Endothelial cell of umbilical vein (primary cell): ENCODE data around the gene BTF3L4. TPM values are rescaled to one million over a fixed set of nuclear protein-coding genes. Genes with fewer than 3 reads are reported as not detected.

Source experiments
- BruUV-seq: library from RNA; stranded (reverse); fragments of 400-500 nt; replicated peaks from 2 replicates; lab custom pipeline; 2021; lab: Mats Ljungman, UMichigan
- CTCF ChIA-PET: fragments of 300-600, 350-600 bp; sonication (Branson Sonifier 250); formaldehyde crosslinking; loops from one replicate; lab custom pipeline; 2021; ENCODE audit warnings: antibody characterized with exemption, inconsistent platforms; lab: Charles Lee
- POLR2A ChIA-PET: fragments of 300-600, 350-600 bp; sonication (Branson Sonifier 250); formaldehyde crosslinking; loops from one replicate; lab custom pipeline; 2021; ENCODE audit warnings: antibody characterized with exemption, inconsistent platforms; lab: Charles Lee
- DNase-seq: peaks from one replicate; pipeline ENCODE4 v3.0.0-alpha.2; 2011; ENCODE audit warnings: low read depth, low spot score
- FAIRE-seq: peaks from 2 replicates; lab custom pipeline; 2011; peaks lifted over from hg19 to GRCh38; lab: Jason Lieb, UNC
- H2AFZ ChIP-seq: 2 replicates; pipeline ENCODE4 v1.6.0; 2012; ENCODE audit warnings: low read depth, low read length, control low read depth, inconsistent platforms
- H3K27ac ChIP-seq: 2 replicates; pipeline ENCODE4 v1.5.1; 2011; ENCODE audit warnings: low read depth, mild to moderate bottlenecking, control low read depth, low read length, moderate library complexity; ENCODE audit not compliant: insufficient read depth
- H3K27me3 ChIP-seq, 2 experiments: 2 replicates each; pipeline versions ENCODE4 v1.6.0 to v1.6.1; 2011; ENCODE audit warnings: low read length in 2 of 2, mixed read lengths in 1 of 2; ENCODE audit not compliant: control insufficient read depth in 2 of 2, insufficient read depth in 2 of 2
- H3K36me3 ChIP-seq, 2 experiments: 2 replicates in 1 of 2; 3 replicates in 1 of 2; pipeline ENCODE4 v1.5.1; 2011; ENCODE audit warnings: low read length in 2 of 2, mild to moderate bottlenecking in 1 of 2, moderate library complexity in 1 of 2; ENCODE audit not compliant: control insufficient read depth in 2 of 2, insufficient read depth in 2 of 2; ENCODE audit errors: extremely low read depth in 1 of 2
- H3K4me1 ChIP-seq: 3 replicates; pipeline ENCODE4 v1.5.1; 2011; ENCODE audit warnings: mild to moderate bottlenecking, low read length; ENCODE audit not compliant: control insufficient read depth, insufficient read depth; ENCODE audit errors: extremely low read depth
- H3K4me2 ChIP-seq: 2 replicates; pipeline ENCODE4 v1.6.1; 2011; ENCODE audit warnings: low read length, control low read depth, mixed read lengths; ENCODE audit not compliant: insufficient read depth
- H3K4me3 ChIP-seq, 3 experiments: fragments of 200-600 bp in 1 of 3; sonication (generic), shearing (Covaris generic) in 1 of 3; replicated peaks in 1 of 3; 2 replicates each; pipeline ENCODE4 v1.5.1; 2011 to 2016; ENCODE audit warnings: control low read depth in 3 of 3, low read length in 3 of 3, mild to moderate bottlenecking in 2 of 3, inconsistent platforms in 1 of 3, low read depth in 1 of 3, moderate library complexity in 1 of 3; ENCODE audit not compliant: insufficient read depth in 1 of 3
- H3K79me2 ChIP-seq: 2 replicates; pipeline ENCODE4 v1.6.0; 2012; ENCODE audit warnings: low read length, inconsistent platforms; ENCODE audit not compliant: control insufficient read depth, insufficient read depth
- H3K9ac ChIP-seq: replicated peaks from 2 replicates; pipeline ENCODE3; 2011; ENCODE audit warnings: low read length, control low read depth; ENCODE audit not compliant: insufficient read depth; ENCODE audit errors: extremely low read depth
- H3K9me1 ChIP-seq: replicated peaks from 3 replicates; pipeline ENCODE4 v1.6.0; 2011; ENCODE audit warnings: mild to moderate bottlenecking, low read length; ENCODE audit not compliant: control insufficient read depth, insufficient read depth; ENCODE audit errors: extremely low read depth
- H3K9me3 ChIP-seq: replicated peaks from 2 replicates; pipeline ENCODE4 v1.5.1; 2012; ENCODE audit warnings: low read length, inconsistent platforms; ENCODE audit not compliant: control insufficient read depth, insufficient read depth
- H4K20me1 ChIP-seq: replicated peaks from 2 replicates; pipeline ENCODE3; 2011; ENCODE audit warnings: mild to moderate bottlenecking, low read length; ENCODE audit not compliant: control insufficient read depth, insufficient read depth; ENCODE audit errors: extremely low read depth
- CTCF ChIP-seq, 2 donors: IDR thresholded peaks; 1 replicate in 1 of 2; 2 replicates in 1 of 2; pipeline ENCODE4 v1.5.1; 2011; ENCODE audit warnings: low read length in 2 of 2, mild to moderate bottlenecking in 2 of 2, moderate library complexity in 2 of 2, control low read depth in 1 of 2, inconsistent platforms in 1 of 2, low read depth in 1 of 2; ENCODE audit not compliant: insufficient read depth in 1 of 2; ENCODE audit errors: extremely low read depth in 1 of 2
- EZH2 ChIP-seq: IDR thresholded peaks from 2 replicates; pipeline ENCODE4 v1.6.1; 2012; ENCODE audit warnings: borderline replicate concordance, low read depth, mild to moderate bottlenecking, moderate library complexity, low read length, inconsistent platforms; ENCODE audit not compliant: severe bottlenecking
- FOS ChIP-seq: IDR thresholded peaks from 2 replicates; pipeline ENCODE4 v1.6.1; 2011; ENCODE audit warnings: mild to moderate bottlenecking, low read length, moderate library complexity, borderline replicate concordance; ENCODE audit not compliant: insufficient read depth
- GATA2 ChIP-seq: IDR thresholded peaks from 2 replicates; pipeline ENCODE4 v1.7.0; 2011; ENCODE audit warnings: low read depth, mild to moderate bottlenecking, moderate library complexity, mixed read lengths, low read length; ENCODE audit not compliant: insufficient read length, insufficient read depth
- JUN ChIP-seq: IDR thresholded peaks from 2 replicates; pipeline ENCODE4 v1.6.1; 2011; ENCODE audit warnings: borderline replicate concordance, low read depth; ENCODE audit not compliant: insufficient read length, insufficient read depth
- MYC ChIP-seq: IDR thresholded peaks from one replicate; pipeline ENCODE4 v1.6.1; 2011; ENCODE audit warnings: mild to moderate bottlenecking, low read depth, low read length
- POLR2A ChIP-seq: IDR thresholded peaks from 2 replicates; pipeline ENCODE4 v1.6.1; 2012; ENCODE audit warnings: low read depth, mild to moderate bottlenecking, control low read depth, low read length
- POLR2AphosphoS5 ChIP-seq: IDR thresholded peaks from 2 replicates; pipeline ENCODE4 v1.6.1; 2012; ENCODE audit warnings: low read depth, mild to moderate bottlenecking, control low read depth, low read length, moderate library complexity; ENCODE audit not compliant: insufficient read depth
- dilution Hi-C: fragments of 300-500 bp; cut with MboI; formaldehyde crosslinking; loops from one replicate; pipeline ENCODE4 v1.15.0; 2019; ENCODE audit warnings: low sequenced_read_pairs; ENCODE audit not compliant: extremely low pct_ligation_motif_present
- intact Hi-C: fragments of 100-400 bp; cut with micrococcal nuclease; formaldehyde crosslinking; loops from one replicate; pipeline ENCODE4 v1.10.0; 2022
- polyA plus RNA-seq, 4 experiments: library from polyadenylated mRNA; depleted of rRNA in 3 of 4; stranded (reverse) in 3 of 4; unstranded in 1 of 4; fragments of >200 nt; gene quantifications; 2 replicates each; pipeline versions ENCODE4 v1.2.1 to v1.2.3, GENCODE V29; 2011 to 2012; ENCODE audit warnings: missing spikeins in 1 of 4
- total RNA-seq: library from RNA; stranded (reverse); gene quantifications from 2 replicates; pipeline ENCODE4 v1.2.3, GENCODE V29; 2021
- TF ChIP-seq, protein P1 (sequence below): IDR thresholded peaks from 2 replicates; pipeline ENCODE4 v1.6.1; 2011; ENCODE audit not compliant: insufficient read depth, insufficient read length

Gene BTF3L4
- total and polyA plus RNA-seq, 2 donors (not counting 3 experiments of a cell fraction or from before 2014, with no cell fraction given) = 25.1 to 43.2 TPM

GRCh38 chr1:52055066-52055865 lies 829 bp upstream of the BTF3L4 start, which contains the start of gene TXNDC12:
TSS of gene TXNDC12 (minus strand) at chr1:52055191. CDS start at chr1:52055096, 95 bp downstream.
- peaks cover 24% of the 10 kb centered on the region for H3K4me1 ChIP-seq
- no peaks in the 10 kb centered on the region for H4K20me1 ChIP-seq
- intact Hi-C loops (loop anchor here (1.0 to 5.0 kb wide), 2 partner anchors 22 to 312 kb away; partner anchors contain the start of genes CC2D1B and KTI12), dilution Hi-C loops (no loop called here)
- H3K4me2 ChIP-seq = peak within 1 kb of the TSS; percentile 97
- no TSS peak for BruUV-seq
- ChIA-PET POLR2A (interaction anchor here (1.4 to 1.5 kb wide), 2 partner anchors 22 to 28 kb away, joined by 3 to 4 read pairs; partner anchors contain the start of gene KTI12), CTCF (interaction anchor here (1.0 to 1.1 kb wide), 3 partner anchors 11 to 158 kb away, joined by 3 to 4 read pairs (median 3); partner anchors contain the start of gene RAB3B)
- peak within 1 kb of the TSS; percentile 86 for H3K9ac ChIP-seq
- H3K36me3 ChIP-seq = peaks cover 3 to 4% of the 10 kb centered on the region in 2 experiments
- peak within 1 kb of the TSS; percentile 62 to 93 (median 92) for H3K4me3 ChIP-seq
- H3K79me2 ChIP-seq = peaks cover 44% of the 10 kb centered on the region
- DNase-seq (peak; percentile 92), FAIRE-seq (peak; percentile 75)
- H3K27me3 ChIP-seq = no peaks in the 10 kb centered on the region
- H3K9me1 ChIP-seq = no peaks in the 10 kb centered on the region
- no peaks in the 10 kb centered on the region for H3K9me3 ChIP-seq
- TF ChIP-seq MYC = no peak
- no peak for TF ChIP-seq JUN
- peak; percentile 85 for TF ChIP-seq POLR2AphosphoS5
- TF ChIP-seq POLR2A = peak; percentile 96
- TF ChIP-seq GATA2 = no peak
- TF ChIP-seq, protein P1, sequence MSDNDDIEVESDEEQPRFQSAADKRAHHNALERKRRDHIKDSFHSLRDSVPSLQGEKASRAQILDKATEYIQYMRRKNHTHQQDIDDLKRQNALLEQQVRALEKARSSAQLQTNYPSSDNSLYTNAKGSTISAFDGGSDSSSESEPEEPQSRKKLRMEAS = no peak
- peak; percentile 5 for TF ChIP-seq FOS
- TF ChIP-seq CTCF (IDR thresholded peaks at IDR 0.05; ENCODE audit: extremely low read depth in 1 of 2, insufficient read depth in 1 of 2, low read depth in 1 of 2, low read length in 2 of 2) = no peak
- no peak for TF ChIP-seq EZH2
- peak within 1 kb of the TSS; percentile 71 for H2AFZ ChIP-seq
- H3K27ac ChIP-seq = peak within 1 kb of the TSS; percentile 75
